Vagina (tissue), 2 donors: ENCODE data around the gene MYL11. TPM values are rescaled to one million over a fixed set of nuclear protein-coding genes. Genes with fewer than 3 reads are reported as not detected.

Experiments used
- DNase-seq, 2 donors: peaks; one replicate each; pipeline ENCODE4 v3.0.0-alpha.2; 2017; ENCODE audit errors: extremely low spot score in 2 of 2
- H3K27ac ChIP-seq: fragments of 200-600 bp; sonication (generic); one replicate; pipeline ENCODE4 v1.5.1; 2019
- H3K27me3 ChIP-seq: fragments of 200-600 bp; sonication (generic); one replicate; pipeline ENCODE4 v1.5.1; 2019
- H3K36me3 ChIP-seq, 2 donors: fragments of 200-600 bp; sonication (generic); one replicate each; pipeline ENCODE4 v1.5.1; 2017 to 2019
- H3K4me1 ChIP-seq: fragments of 200-600 bp; sonication (generic); one replicate; pipeline ENCODE4 v1.5.1; 2019
- H3K4me3 ChIP-seq, 2 donors: fragments of 200-600 bp; sonication (generic); 1 replicate in 1 of 2; 2 replicates in 1 of 2; pipeline ENCODE4 v1.5.1; 2016 to 2019
- H3K9me3 ChIP-seq: fragments of 200-600 bp; sonication (generic); one replicate; pipeline ENCODE4 v1.5.1; 2019
- CTCF ChIP-seq, 3 experiments: fragments of 450-650 bp in 2 of 3; fragments of 200-600 bp in 1 of 3; sonication (generic) in 1 of 3; IDR thresholded peaks; one replicate each; pipeline ENCODE4 v1.5.1; 2017 to 2019; ENCODE audit warnings: antibody characterized with exemption in 3 of 3, mild to moderate bottlenecking in 2 of 3, moderate library complexity in 2 of 3
- POLR2A ChIP-seq, 2 donors: fragments of 450-650 bp; IDR thresholded peaks; one replicate each; pipeline ENCODE4 v1.6.1; 2017; ENCODE audit warnings: antibody characterized with exemption in 2 of 2, mild to moderate bottlenecking in 2 of 2, moderate library complexity in 2 of 2
- POLR2AphosphoS5 ChIP-seq, 2 donors: sonication (generic); formaldehyde crosslinking; IDR thresholded peaks; one replicate each; pipeline ENCODE4 v1.9.0; 2017; ENCODE audit warnings: antibody characterized with exemption in 2 of 2, mild to moderate bottlenecking in 2 of 2, low read depth in 1 of 2; ENCODE audit not compliant: insufficient read depth in 1 of 2
- intact Hi-C: fragments of 100-400 bp; cut with DNase I; formaldehyde crosslinking; loops from one replicate; pipeline ENCODE4 v1.15.1; 2023
- total RNA-seq: library from RNA; depleted of rRNA; stranded (reverse); fragments of >200 nt; gene quantifications from one replicate; pipeline ENCODE4 v1.2.3, GENCODE V29; 2016

MYL11 gene
- total RNA-seq, 1 donor from 2014 or later, result not detected

DNA sequence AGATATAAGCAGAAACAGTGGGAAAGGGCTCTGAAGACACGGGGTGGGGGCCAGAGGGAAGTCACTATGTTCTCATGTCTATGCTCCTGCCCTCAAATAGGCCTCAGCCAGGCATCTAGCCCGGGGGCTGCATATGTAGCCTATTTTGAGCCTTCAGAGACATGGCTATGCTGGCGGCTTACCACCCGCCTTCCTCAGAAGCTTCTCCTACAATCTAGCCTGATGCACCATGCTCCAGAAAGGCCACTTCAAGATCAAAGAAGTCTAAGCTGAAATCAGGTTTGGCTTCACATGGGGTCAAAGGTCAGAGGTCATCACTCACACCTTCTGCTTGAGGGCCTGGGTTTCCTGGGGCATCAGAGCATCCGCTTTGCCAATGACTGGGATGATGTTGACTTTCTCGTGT is 6.2 kb downstream of the MYL11 start:
- DNase-seq, result no peak
- TF ChIP-seq POLR2A (IDR thresholded peaks at IDR 0.05) (no peak), POLR2AphosphoS5 (IDR thresholded peaks at IDR 0.05; ENCODE audit: insufficient read depth in 1 of 2, low read depth in 1 of 2) (no peak), CTCF (IDR thresholded peaks at IDR 0.05) (no peak)
- Histone ChIP-seq H3K9me3 (no peaks in the 10 kb centered on the region), H3K4me1 (peaks cover 32% of the 10 kb centered on the region), H3K27ac (no peak overlapping the region), H3K36me3 (no peaks in the 10 kb centered on the region), H3K27me3 (no peaks in the 10 kb centered on the region), H3K4me3 (no peak overlapping the region)
- intact Hi-C loops, result no loop called here

GRCh38 chr16:30381291-30382041 is 6.9 kb downstream of the MYL11 start:
- no peak for DNase-seq
- TF ChIP-seq POLR2AphosphoS5 (IDR thresholded peaks at IDR 0.05; ENCODE audit: insufficient read depth in 1 of 2, low read depth in 1 of 2) (no peak), CTCF (IDR thresholded peaks at IDR 0.05) (no peak), POLR2A (IDR thresholded peaks at IDR 0.05) (no peak)
- peak overlapping the region in 1 of 2 donors; percentile 17 for H3K4me3 ChIP-seq
- no peaks in the 10 kb centered on the region for H3K9me3 ChIP-seq
- no peaks in the 10 kb centered on the region for H3K27me3 ChIP-seq
- H3K27ac ChIP-seq, result no peak overlapping the region
- intact Hi-C loops, result no loop called here
- H3K4me1 ChIP-seq, result peaks cover 31% of the 10 kb centered on the region
- H3K36me3 ChIP-seq, result no peaks in the 10 kb centered on the region

GRCh38 chr16:30382111-30382881 is 7.7 kb downstream of the MYL11 start, which contains the start of gene SEPTIN1:
SEPTIN1 (minus strand) TSS chr16:30382561; CDS start chr16:30382542, 19 bp downstream.
- peaks cover 22% of the 10 kb centered on the region for H3K4me1 ChIP-seq
- no peaks in the 10 kb centered on the region for H3K9me3 ChIP-seq
- peak within 1 kb of the TSS in 1 of 2 donors; percentile 17 for H3K4me3 ChIP-seq
- no peaks in the 10 kb centered on the region for H3K36me3 ChIP-seq
- DNase-seq, result no peak
- no peak for TF ChIP-seq CTCF (IDR thresholded peaks at IDR 0.05)
- peak in 1 of 2 donors; percentile 52 for TF ChIP-seq POLR2AphosphoS5 (IDR thresholded peaks at IDR 0.05; ENCODE audit: insufficient read depth in 1 of 2, low read depth in 1 of 2)
- no peak for TF ChIP-seq POLR2A (IDR thresholded peaks at IDR 0.05)
- intact Hi-C loops, result no loop called here
- no peak within 1 kb of the TSS for H3K27ac ChIP-seq
- no peaks in the 10 kb centered on the region for H3K27me3 ChIP-seq

- no peak overlapping the region for H3K4me3 ChIP-seq
- no peak overlapping the region for H3K27ac ChIP-seq
- intact Hi-C loops, result no loop called here
- H3K36me3 ChIP-seq, result no peaks in the 10 kb centered on the region
- no peaks in the 10 kb centered on the region for H3K9me3 ChIP-seq
- H3K27me3 ChIP-seq, result no peaks in the 10 kb centered on the region
- DNase-seq, result no peak
- TF ChIP-seq POLR2AphosphoS5 (IDR thresholded peaks at IDR 0.05; ENCODE audit: insufficient read depth in 1 of 2, low read depth in 1 of 2), result no peak
- no peak for TF ChIP-seq CTCF (IDR thresholded peaks at IDR 0.05)
- no peak for TF ChIP-seq POLR2A (IDR thresholded peaks at IDR 0.05)
- peaks cover 17% of the 10 kb centered on the region for H3K4me1 ChIP-seq
These were observed 8.9 kb downstream of the MYL11 start for GRCh38 chr16:30383521-30383920.
